ENCODE measurements around the gene YPEL1.

DNA sequence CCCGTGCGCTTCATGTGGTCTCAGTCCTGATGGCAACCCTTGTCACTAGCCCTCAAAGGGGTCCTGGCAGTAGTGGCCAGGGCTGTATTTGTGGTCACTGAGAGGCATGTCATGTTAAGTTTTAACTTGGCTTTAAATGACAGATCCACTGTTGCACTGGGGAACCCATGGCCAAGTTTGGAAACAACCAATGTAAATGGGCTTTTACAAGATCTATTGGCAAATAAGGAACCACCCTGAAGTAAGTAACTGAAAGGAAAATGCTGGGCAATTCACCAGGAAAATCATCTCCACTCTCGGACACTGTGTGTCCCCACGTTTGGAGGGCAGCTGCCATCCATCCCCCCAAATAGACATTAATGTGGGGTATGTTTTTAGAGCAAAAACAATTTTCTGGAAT, 8.4 kb downstream of the YPEL1 start:
- TF ChIP-seq, protein P1, sequence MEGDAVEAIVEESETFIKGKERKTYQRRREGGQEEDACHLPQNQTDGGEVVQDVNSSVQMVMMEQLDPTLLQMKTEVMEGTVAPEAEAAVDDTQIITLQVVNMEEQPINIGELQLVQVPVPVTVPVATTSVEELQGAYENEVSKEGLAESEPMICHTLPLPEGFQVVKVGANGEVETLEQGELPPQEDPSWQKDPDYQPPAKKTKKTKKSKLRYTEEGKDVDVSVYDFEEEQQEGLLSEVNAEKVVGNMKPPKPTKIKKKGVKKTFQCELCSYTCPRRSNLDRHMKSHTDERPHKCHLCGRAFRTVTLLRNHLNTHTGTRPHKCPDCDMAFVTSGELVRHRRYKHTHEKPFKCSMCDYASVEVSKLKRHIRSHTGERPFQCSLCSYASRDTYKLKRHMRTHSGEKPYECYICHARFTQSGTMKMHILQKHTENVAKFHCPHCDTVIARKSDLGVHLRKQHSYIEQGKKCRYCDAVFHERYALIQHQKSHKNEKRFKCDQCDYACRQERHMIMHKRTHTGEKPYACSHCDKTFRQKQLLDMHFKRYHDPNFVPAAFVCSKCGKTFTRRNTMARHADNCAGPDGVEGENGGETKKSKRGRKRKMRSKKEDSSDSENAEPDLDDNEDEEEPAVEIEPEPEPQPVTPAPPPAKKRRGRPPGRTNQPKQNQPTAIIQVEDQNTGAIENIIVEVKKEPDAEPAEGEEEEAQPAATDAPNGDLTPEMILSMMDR (IDR thresholded peaks at IDR 0.05) = no peak
- TF ChIP-seq EZH2phosphoT487 (IDR thresholded peaks at IDR 0.05) = no peak

All from neural progenitor cell (in vitro differentiated cells).